Skin epidermis (tissue), 12 donors: ENCODE data around the gene TMEM89.
A peak's percentile ranks its signal among the peaks of the same experiment; 100 is the strongest.

Source experiments
- H3K27ac ChIP-seq, 21 experiments: fragments of 200-600 bp; sonication (generic) in 11 of 21; one replicate each; pipeline ENCODE4 v1.5.0; 2020; ENCODE audit warnings: mild to moderate bottlenecking in 3 of 21, inconsistent platforms in 2 of 21, moderate library complexity in 2 of 21
- H3K4me3 ChIP-seq, 7 experiments: fragments of 200-600 bp; sonication (generic) in 2 of 7; one replicate each; pipeline ENCODE4 v1.5.0; 2020; ENCODE audit warnings: inconsistent platforms in 2 of 7, mild to moderate bottlenecking in 2 of 7, moderate library complexity in 1 of 7

Gene TMEM89, protein sequence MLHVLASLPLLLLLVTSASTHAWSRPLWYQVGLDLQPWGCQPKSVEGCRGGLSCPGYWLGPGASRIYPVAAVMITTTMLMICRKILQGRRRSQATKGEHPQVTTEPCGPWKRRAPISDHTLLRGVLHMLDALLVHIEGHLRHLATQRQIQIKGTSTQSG

DNA sequence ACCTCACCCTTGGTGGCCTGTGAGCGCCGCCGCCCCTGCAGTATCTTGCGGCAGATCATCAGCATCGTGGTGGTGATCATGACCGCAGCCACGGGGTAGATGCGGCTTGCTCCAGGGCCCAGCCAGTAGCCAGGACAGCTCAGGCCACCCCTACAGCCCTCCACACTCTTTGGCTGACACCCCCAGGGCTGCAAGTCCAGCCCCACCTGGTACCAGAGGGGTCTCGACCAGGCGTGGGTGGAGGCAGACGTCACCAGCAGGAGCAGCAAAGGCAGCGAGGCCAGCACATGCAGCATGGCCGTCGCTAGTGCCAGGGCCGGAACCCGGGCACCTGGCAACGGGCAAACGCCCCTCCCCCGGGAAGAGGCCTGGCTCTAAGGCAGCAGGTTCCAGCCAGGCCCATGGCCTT lies at the start of gene TMEM89:
Gene TMEM89, minus strand, starts transcription at position 309 of the 409 bp plus-strand sequence. Its CDS starts 13 bp downstream, at position 296.
- Histone ChIP-seq H3K4me3 (no peak within 1 kb of the TSS), H3K27ac (no peak within 1 kb of the TSS)

DNA sequence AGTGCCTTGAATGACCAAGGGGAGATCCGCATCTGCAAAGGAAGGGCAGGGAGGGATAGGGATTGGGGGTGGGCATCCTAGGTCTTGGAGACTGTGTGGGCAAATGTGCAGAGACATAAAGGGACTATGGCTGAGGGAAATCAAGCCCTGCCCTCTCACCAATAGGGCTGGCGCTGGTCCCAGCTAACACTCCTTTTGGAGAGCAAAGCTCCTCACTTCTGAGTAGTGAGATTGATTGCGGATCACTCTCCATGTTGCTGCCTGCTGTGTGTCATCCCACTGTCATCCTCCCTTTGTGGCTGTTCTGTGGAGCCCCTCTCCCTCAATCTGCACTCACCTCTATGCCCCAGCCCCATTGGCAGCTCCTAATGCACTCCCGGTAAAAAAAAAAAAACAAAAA lies 43.4 kb upstream of the TMEM89 start:
- H3K4me3 ChIP-seq = no peak overlapping the region
- peak overlapping the region in 2 of 21 experiments; percentile 17 to 87 for H3K27ac ChIP-seq

DNA sequence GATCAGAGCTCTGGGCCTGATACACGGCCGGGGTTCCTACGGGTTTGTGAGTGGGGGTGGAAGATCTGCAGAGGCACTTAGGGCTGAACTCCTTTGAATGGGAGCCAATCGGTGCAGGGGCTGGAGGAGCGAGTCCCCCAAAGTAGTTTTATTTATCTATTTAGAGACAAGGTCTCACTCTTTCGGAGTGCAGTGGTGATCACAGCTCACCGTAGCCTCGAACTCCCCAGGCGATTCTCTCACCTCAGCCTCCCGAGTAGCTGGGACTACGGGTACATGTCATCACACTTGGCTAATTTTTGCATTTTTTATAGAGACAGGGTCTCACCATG lies 42.7 kb upstream of the TMEM89 start:
- Histone ChIP-seq H3K27ac (peak overlapping the region in 4 of 21 experiments; percentile 73 to 87 (median 76)), H3K4me3 (peak overlapping the region in 2 of 7 experiments; percentile 51 to 54)

DNA sequence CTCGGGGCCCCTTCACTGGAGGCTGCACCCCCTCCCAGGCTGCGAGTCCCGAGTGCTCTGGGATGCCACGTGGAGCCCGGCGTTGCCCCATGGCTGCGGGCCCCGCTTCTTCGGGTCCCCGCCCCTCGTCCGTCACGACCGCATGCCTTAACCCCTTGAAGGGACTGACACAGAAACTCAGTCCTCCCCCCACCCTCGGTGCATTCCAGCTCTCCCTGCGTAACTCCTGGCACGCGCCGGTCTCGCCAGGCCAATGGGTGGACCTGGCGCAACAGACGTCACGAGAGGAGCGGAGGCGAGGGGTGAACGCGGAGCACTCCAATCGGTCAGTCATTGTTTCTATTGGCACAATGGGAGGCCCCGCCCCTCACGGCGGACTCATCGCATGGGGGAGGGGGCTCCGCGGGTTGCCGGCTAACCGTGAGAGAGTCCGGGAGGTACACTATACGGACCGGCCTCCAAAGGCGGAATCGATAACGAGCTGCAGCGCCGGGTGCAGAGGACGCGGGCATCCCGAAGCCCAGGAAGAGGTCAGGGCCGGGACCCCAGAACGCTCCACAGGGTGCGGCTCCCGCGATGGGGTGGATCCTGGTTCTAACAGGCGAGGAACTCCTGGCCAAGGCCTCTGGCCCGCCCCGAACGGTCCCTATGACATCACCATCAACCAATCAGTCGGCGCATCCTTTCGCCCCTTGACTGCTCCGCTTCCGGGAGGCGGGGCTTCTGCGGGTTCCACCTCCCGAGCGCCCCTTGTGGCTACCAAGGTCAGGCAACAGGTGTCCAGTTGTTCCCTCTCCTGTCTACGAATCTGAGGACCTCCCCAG lies 42.1 kb upstream of the TMEM89 start:
- H3K4me3 ChIP-seq = peak overlapping the region; percentile 47 to 57 (median 51)
- peak overlapping the region; percentile 4 to 88 (median 74) for H3K27ac ChIP-seq

DNA sequence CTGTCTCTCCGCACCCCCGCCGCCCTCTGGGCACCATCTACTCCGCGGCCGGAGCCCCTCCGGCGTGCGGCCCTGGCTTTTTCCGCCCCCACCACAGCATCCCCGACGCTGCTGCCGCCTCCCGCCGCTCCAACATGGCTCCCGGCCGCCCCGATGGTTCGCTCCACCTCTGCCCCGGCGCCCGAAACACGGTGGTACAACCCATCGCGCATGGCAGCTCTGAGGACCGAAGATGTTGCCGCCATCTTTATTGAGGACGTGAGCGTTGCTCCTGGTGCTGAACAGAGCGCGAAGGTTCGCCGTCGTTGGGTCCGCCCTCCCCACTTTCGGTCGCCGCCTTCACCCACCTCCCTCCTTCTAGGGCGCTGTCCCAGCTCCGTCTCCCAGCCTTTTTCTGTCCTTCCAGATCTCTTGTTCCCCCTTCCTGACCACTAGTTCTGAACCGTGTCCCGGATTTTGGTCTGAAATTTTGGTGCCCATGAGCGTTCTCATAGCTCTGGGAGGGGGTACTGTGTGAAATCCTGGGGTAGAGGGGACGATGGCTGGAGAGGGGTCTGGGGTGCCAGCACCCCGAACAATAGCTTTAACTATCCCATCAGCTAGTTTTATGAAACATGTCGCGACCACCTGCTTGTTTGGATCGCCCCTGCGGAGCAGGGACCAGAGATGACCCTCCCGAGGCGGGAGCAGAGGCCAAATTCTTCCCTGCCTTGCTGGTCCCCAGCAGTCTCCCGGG lies 41.4 kb upstream of the TMEM89 start, which contains the start of gene CELSR3:
Gene CELSR3, minus strand, starts transcription at position 134 of the 736 bp plus-strand sequence. CDS start 252 bp downstream, outside the sequence.
- peak within 1 kb of the TSS; percentile 4 to 88 (median 74) for H3K27ac ChIP-seq

DNA sequence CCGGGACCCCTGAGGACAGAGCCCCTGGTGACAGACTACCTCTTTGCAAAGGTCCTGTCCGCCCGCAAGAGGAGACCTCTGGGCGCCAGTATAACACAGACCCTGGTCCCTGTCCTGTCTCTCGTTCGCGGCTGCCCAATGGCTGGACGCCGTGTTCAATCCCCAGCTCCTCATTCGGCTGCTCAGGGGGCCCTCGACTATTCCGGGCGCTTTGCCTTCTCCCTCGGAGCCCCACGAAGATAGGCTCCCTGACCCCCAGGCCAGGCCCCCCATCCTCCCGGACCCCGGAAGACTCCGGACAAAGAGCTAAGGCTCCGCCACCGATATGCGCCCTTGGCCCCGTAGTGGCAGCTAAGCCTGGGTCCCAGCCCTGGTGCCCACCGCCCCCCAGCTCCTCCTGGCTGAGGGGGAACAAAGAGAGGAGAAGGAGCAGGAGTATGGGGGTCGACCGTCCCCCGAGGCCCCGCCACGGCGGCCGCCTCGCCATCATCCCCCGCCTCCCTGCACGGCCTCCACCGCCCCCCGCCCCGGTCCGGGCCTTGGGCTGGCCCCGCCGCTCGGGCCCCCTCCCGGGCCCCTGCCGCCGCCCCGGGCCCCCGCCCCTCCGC lies 40.7 kb upstream of the TMEM89 start:
- no peak overlapping the region for H3K27ac ChIP-seq
- H3K4me3 ChIP-seq = peak overlapping the region; percentile 47 to 57 (median 51)

More for the DNA sequence above, 41.4 kb upstream of the TMEM89 start, which contains the start of gene CELSR3:
- peak within 1 kb of the TSS; percentile 47 to 57 (median 51) for H3K4me3 ChIP-seq

DNA sequence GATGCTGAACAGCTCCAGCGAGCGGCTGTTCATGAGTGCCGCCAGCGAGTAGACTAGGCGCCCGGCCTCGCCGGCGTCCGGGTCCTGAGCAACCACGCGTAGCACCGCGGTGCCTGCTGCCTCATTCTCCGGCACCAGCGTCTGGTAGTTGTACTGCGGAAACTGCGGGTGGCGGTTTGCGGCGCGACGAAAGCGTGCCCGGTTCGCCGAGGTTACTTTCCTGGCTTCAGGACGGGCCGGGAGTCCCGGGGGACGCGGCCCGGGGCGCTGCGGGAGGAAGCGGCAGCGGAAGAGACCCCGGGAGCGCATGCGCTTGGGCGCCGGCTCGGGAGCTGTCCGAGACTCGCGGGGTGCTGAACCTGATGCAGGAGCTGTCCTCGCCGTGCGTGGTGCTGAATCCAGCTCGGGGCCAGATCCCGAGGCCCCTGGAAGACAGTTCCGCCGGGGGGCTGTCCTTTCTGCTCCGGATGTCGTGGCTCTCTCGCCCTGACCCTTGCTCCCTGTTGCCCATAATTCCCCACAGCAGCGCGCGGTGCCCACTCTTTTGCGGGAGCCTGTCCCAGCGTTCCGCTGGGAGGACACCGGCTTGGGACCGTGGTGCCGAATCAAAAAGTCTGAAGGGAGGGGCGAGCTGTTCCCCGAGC lies 40.1 kb upstream of the TMEM89 start:
- H3K4me3 ChIP-seq = peak overlapping the region in 4 of 7 experiments; percentile 16 to 27 (median 24)
- H3K27ac ChIP-seq = no peak overlapping the region

DNA sequence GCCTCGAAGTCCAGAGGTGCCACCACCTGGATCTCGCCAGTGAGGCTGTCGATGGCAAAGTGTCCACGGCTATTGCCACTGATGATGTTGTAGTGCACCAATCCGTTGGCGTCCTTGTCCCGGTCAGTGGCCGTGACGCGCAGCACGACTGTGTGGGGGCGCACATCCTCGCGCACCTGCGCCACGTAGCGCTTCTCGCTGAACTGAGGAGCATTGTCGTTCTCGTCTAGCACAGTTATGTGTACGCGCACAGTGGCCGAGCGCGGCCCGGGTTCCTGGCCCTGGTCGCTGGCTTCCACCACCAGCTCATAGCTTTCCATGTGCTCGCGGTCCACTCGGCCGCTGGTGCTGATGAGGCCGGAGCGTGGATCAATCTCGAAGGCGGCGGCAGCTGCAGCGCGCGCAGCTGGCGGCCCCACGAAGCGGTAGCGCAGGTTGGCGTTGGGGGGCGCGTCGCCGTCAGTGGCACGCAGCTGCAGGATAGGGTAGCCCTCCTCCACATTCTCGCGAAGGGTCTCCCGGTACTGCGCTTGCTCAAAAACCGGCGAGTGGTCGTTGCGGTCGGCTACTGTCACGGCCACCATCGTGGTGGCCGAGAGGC lies 39.3 kb upstream of the TMEM89 start:
- H3K27ac ChIP-seq = no peak overlapping the region
- peak overlapping the region in 1 of 7 experiments; percentile 20 for H3K4me3 ChIP-seq

DNA sequence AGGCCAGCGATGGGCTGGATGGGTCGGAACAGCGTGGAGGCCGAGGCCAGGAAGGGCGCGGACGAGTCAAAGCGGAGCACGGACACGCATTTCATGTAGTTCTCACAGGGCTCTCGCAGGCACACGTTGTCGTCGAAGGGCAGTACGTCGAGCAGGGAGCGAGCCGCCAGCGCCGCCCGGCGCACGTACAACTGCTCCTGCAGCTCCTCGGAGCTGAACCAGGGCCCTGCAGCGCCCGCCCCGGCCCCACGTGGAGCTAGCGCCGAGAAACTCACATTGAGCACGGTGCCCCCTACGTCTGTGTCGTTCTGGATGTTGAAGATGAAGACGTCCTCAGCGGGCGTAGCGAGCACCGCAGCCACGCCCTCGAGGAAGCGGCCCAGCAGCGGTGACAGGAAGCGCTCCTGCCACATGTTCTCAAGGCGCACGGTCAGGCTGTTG lies 35.3 kb upstream of the TMEM89 start:
- Histone ChIP-seq H3K27ac (peak overlapping the region in 10 of 21 experiments; percentile 6 to 79 (median 58)), H3K4me3 (peak overlapping the region; percentile 37 to 64 (median 54))

DNA sequence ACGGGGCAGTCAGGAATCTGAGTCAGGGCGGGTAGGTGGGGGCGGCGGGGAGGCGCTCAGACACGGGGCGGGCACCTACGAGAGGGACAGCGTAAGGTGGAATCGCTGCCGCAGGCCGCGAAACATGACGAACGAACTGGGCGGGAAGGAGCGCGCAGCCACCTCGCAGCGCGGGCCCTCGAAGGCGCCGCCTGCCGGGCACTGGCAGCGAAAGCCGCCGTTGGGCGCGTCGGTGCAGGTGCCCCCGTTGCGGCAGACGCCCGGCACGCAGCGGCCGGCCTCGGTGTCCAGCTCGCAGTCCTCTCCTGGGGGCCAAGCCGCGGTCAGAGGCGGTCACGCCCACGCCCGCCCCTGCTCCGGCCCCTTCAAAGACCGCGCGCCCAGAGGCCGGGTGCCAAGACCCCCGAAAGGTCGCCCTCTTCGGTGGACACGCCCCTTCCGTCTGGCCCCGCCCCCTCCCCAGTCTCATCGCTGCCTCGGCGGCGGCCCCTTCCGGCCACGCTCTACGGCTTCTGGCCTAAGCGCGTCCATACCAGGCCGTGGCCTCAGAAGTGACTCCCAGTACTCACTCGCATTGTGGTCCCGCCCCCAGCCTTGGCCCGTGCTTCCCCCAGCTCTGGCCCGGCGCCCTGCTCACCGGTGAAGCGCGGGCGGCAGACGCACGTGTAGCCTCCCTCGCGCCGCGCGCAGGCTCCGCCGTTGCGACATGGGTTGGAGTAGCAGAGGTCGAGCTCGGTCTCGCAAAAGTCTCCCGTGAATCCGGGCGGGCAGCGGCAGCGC lies 34.7 kb upstream of the TMEM89 start:
- Histone ChIP-seq H3K4me3 (peak overlapping the region; percentile 37 to 64 (median 54)), H3K27ac (peak overlapping the region in 19 of 21 experiments; percentile 6 to 79 (median 43))

DNA sequence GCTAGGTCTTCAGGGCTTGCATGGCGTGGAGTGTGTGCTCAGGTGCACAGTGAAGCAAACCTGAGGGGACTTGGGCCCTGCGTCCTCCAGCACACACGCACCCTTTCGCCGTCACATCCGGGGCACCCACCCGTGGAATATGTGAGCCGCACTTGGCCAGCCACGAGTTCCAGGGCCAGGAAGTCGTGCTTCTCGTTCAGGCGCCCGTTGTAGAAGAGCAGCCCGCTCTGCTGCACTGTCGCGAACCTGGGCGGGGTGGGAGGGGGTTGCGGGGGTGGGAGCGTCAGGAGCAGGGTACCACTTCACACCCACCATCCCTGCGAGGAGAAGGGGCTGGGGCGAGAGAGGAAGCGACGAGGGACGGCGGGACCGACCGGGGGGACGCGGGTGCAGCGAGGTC lies 34.0 kb upstream of the TMEM89 start:
- peak overlapping the region; percentile 37 to 64 (median 54) for H3K4me3 ChIP-seq
- H3K27ac ChIP-seq = peak overlapping the region in 16 of 21 experiments; percentile 6 to 79 (median 51)

DNA sequence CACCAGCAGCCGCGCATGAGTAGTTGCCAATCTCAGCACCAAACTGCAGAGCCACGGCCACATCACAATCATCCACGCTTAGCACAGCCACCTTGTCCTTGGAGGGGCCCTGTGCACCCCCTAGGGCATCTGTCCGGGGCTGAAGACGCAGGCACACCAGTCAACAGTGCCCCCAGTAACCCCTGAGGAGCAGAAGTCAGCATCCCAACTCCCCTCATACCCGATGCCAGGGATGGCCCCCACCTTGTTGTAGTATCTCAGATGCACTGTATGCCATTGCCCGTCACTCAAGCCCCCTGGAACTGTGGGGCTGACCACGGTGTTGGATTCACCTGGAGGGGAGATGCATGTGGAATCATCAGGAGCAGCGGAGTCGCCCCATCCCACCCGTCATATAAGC lies 33.5 kb upstream of the TMEM89 start:
- no peak overlapping the region for H3K4me3 ChIP-seq
- peak overlapping the region in 1 of 21 experiments; percentile 73 for H3K27ac ChIP-seq

DNA sequence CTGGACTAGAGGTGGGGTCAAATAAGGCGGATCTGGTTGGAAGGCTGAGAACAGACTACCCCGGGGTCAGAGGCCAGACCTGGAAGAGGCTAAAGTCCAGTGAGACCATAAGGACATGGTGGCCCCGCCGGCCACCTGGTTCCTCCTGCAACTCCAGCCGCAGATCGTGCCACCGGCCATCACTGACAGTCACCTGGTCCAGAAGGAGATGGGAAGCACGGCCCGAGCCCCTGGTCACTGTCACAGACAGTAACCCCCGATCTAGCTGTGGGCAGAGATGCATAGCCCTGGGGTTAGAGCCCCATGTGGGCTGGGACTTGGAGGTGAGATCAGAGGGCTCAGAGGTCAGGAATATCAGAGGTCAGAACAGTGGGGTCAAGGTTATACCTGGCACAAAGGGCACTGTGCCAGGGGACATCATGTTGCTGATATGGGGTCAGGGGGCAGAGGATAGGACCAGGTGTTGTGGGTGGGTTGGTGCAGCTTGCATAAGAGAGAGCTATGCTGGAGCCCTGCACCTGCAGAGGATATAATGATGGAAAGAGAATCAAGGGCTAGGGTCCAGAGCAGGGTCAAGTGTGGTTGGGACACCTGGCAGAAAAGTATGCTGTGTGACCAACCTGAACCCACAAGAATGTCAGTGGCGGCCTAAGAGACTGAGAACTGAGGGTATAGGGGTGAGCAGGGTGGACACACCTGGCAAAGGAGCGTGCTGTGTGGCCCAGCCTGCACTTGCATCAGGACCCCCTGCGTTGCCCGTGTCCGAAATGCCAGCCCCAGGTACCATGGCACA lies 31.6 kb upstream of the TMEM89 start:
- no peak overlapping the region for H3K27ac ChIP-seq

DNA sequence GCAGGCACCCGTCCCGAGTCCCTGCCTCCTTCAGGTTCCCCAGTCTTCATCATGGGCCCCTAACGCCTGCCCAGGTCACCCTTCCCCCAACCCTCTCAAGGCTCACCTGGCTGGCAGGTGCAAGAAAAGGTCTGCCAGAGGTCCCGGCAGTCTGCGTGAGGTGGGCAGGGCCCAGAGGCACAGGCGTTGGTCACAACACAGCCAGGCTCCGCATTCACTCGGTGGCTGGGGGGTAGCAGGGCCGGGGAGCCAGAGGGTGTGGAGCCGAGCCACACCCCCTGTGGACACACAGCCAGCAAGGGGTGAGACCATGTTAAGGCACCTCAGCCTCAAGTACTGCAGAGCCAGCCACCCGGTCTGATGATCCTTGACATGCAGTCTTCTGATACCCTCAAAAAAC lies 30.2 kb upstream of the TMEM89 start:
- H3K27ac ChIP-seq = no peak overlapping the region
- no peak overlapping the region for H3K4me3 ChIP-seq

More for the DNA sequence above, 31.6 kb upstream of the TMEM89 start:
- no peak overlapping the region for H3K4me3 ChIP-seq

DNA sequence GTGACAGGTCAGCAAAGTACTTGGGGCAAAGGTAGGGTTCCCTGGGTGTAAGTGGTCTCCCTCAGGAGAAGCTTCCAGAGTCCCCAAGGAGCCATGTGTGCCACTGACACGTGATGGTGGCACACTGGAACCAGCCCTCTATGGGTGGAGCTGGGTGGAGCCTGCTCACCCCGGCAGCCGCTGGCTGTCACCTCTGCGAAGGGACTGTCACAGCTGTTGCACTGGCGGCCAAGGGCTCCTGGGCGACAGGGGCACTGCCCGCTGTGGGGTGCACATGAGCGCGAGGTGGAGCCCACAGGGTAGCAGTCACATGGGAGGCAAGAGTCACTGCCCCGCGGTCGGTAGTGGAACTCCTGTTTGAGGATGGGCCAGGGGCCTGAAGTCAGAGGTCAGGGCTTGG lies 29.2 kb upstream of the TMEM89 start:
- H3K4me3 ChIP-seq = no peak overlapping the region
- H3K27ac ChIP-seq = no peak overlapping the region

DNA sequence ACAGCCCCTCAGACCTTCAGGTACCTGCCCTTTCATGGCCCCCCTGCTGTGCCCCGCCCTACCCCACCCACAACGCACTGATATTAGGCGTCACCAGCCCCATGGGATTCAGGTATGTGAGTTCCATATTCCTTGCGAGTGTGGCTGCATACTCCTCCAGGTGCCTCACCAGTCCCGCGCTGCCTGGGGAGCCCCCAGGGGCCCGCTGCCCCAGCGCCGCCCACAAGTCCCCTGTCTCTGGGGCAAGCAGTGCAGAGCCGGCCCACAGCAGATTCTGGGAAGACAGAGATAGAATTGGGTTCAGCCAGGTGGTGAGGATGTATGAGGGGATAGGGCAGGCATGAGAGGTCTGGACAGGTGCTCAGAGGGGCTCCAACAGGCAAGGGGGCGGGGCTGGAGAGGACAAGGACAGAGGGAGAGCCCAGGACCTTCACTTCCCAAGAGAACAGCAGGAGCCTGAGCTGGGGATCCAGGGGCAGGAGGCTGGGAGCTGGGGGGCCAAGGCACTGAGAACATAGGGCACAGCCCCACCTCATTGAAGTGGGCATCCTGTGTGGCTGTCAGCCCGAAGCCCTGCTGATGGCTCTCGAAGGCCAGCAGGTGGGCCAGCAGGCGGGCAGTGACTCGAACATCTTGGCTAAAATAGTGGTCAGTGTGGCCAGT lies 26.8 kb upstream of the TMEM89 start:
- Histone ChIP-seq H3K27ac (no peak overlapping the region), H3K4me3 (no peak overlapping the region)

DNA sequence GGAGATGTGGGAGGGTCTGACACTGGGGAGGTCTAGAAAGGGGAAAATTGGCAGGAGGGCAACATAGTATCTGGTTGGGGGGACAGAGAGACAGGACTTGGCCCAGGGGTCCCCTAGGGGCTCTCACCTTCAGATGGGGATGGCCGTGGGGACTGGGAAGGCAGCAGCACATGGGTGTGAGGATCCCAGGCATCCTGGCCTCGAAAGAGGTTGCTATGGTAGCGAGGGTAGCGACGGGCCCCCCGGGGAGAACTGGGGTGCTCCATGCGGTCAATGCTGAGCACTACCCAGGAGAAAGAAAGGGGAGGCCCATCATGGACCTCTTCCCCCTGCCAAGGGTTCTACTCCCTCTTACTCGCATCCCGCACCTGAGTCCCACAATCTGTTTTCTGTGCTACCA lies 26.1 kb upstream of the TMEM89 start:
- H3K4me3 ChIP-seq = no peak overlapping the region
- H3K27ac ChIP-seq = no peak overlapping the region
